KMS-11 (cell line): ENCODE measurements around the gene SH3BGRL2.

Source experiments
- H2AFZ ChIP-seq: fragments of 200-600 bp; sonication (generic); 2 replicates; pipeline ENCODE4 v1.6.1; 2016; ENCODE audit warnings: antibody characterized with exemption, mixed run types, low read depth
- H3K27ac ChIP-seq: fragments of 200-600 bp; sonication (generic); 2 replicates; pipeline ENCODE4 v1.6.1; 2016; ENCODE audit warnings: mild to moderate bottlenecking, mixed run types
- H3K27me3 ChIP-seq: fragments of 200-600 bp; sonication (generic); 2 replicates; pipeline ENCODE4 v1.6.1; 2017; ENCODE audit warnings: mild to moderate bottlenecking, low read depth, mixed run types, moderate library complexity; ENCODE audit not compliant: insufficient read depth
- H3K36me3 ChIP-seq: fragments of 200-600 bp; sonication (generic); 2 replicates; pipeline ENCODE4 v1.6.1; 2017; ENCODE audit warnings: mild to moderate bottlenecking, mixed run types; ENCODE audit not compliant: insufficient read depth
- H3K4me1 ChIP-seq: fragments of 200-600 bp; sonication (generic); 2 replicates; pipeline ENCODE4 v1.6.1; 2016; ENCODE audit warnings: mild to moderate bottlenecking, low read depth, mixed run types; ENCODE audit not compliant: poor library complexity, severe bottlenecking
- H3K4me2 ChIP-seq: fragments of 200-600 bp; sonication (generic); 2 replicates; pipeline ENCODE4 v1.7.0; 2016; ENCODE audit warnings: mild to moderate bottlenecking, mixed run types
- H3K4me3 ChIP-seq: fragments of 200-600 bp; sonication (generic); IDR thresholded peaks from 2 replicates; pipeline ENCODE4 v1.6.1; 2017; ENCODE audit warnings: low read depth, low read length, mixed read lengths; ENCODE audit not compliant: insufficient read depth
- H3K79me2 ChIP-seq: fragments of 200-600 bp; sonication (generic); 2 replicates; pipeline ENCODE4 v1.6.1; 2016; ENCODE audit warnings: low read depth, mixed run types; ENCODE audit not compliant: insufficient read depth
- H3K9ac ChIP-seq: fragments of 200-600 bp; sonication (generic); 2 replicates; pipeline ENCODE4 v1.6.1; 2016; ENCODE audit warnings: mild to moderate bottlenecking, mixed run types
- H4K20me1 ChIP-seq: fragments of 200-600 bp; sonication (generic); 2 replicates; pipeline ENCODE4 v1.6.1; 2016; ENCODE audit warnings: mild to moderate bottlenecking, mixed run types; ENCODE audit not compliant: insufficient read depth
- TF ChIP-seq, protein P1 (sequence below): fragments of 200-600 bp; sonication (generic); conservative IDR thresholded peaks from 2 replicates; pipeline ENCODE4 v1.6.1; 2017; ENCODE audit warnings: low read depth, mild to moderate bottlenecking, antibody characterized with exemption, low read length, moderate library complexity, mixed read lengths

SH3BGRL2 gene

DNA sequence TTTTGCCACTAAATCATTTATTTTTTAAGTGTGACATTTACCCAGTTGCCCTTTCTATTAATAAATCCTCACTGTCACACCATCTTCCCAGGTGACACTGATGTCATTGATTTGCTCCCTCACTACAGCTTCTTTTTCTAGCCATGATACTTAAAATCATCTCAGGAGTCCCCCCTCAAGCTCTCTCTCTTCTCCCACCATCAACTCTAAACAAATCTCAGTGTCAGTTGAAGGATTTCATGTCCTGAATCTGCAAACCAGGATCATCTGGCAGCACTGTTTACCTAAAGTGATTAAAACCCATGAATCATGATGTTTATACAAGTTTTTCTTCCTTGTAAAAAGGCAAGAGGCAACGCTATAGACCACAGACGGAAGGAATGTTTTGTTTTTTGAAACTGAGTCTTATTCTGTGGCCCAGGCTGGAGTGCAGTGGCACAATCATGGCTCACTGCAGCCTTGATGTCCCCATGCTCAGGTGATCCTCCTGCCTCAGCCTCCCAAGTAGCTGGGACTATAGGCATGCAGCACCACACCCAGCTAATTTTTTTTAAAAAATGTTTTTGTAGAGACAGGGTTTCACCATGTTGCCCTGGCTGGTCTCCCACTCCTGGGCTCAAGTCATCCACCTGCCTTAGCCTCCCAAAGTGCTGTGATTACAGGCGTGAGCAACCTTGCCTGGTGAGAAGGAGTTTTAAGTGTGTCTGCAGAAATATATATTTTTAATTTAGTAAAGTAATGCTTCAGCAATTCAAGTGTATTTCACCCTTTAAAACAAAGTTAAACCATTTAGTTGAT is 30.1 kb upstream of the SH3BGRL2 start:
- Histone ChIP-seq H3K4me2 (no peak overlapping the region), H2AFZ (no peak overlapping the region), H3K4me3 (no peak overlapping the region), H3K4me1 (peaks cover 15% of the 10 kb centered on the region), H3K27ac (no peak overlapping the region), H3K9ac (no peak overlapping the region), H3K27me3 (no peaks in the 10 kb centered on the region), H4K20me1 (no peaks in the 10 kb centered on the region), H3K36me3 (no peaks in the 10 kb centered on the region), H3K79me2 (no peaks in the 10 kb centered on the region)
- TF ChIP-seq, protein P1, sequence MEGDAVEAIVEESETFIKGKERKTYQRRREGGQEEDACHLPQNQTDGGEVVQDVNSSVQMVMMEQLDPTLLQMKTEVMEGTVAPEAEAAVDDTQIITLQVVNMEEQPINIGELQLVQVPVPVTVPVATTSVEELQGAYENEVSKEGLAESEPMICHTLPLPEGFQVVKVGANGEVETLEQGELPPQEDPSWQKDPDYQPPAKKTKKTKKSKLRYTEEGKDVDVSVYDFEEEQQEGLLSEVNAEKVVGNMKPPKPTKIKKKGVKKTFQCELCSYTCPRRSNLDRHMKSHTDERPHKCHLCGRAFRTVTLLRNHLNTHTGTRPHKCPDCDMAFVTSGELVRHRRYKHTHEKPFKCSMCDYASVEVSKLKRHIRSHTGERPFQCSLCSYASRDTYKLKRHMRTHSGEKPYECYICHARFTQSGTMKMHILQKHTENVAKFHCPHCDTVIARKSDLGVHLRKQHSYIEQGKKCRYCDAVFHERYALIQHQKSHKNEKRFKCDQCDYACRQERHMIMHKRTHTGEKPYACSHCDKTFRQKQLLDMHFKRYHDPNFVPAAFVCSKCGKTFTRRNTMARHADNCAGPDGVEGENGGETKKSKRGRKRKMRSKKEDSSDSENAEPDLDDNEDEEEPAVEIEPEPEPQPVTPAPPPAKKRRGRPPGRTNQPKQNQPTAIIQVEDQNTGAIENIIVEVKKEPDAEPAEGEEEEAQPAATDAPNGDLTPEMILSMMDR: no peak

DNA sequence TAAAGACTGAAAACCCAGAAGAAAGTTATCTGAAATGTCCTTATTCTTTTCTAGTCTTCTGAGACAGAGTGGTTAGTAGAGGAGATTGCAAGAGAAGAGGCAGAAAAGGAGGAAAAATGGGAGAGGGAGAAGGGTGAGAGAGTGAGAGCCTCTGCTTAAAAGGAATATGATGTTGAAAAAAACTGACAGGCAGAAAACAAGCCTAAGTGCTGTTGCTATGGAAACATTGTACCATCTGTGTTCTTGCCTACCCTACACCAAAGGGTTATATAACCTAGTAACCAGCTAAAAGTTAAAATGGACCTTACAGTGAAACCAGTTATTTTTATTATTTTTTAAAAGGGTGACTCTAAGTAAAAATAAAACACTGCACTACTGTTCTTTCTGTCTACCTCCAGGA is 28.3 kb upstream of the SH3BGRL2 start:
- TF ChIP-seq, protein P1: no peak
- no peaks in the 10 kb centered on the region for H3K79me2 ChIP-seq

DNA sequence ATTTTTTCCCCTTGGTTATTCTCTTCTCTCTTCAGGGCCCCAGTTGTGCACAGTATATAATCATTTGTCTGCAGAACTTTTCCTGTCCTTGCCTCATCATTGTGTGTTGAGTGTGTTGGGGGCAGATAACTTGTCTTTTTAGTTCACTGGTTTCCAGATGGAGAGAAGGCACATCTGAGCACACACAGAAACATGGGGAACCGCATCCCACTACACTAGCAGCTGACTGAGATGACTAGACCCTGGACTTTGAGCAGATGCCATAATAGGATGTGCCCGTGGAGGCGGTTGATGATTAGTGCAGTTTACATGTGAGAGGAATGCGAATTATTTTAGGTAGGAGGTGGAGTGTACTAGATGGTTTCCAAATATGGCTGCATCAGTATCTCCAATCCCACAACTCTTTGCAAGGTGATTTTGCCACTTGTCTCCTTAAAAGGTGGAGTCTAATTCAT is 26.5 kb upstream of the SH3BGRL2 start:
- Histone ChIP-seq H3K36me3 (no peaks in the 10 kb centered on the region), H4K20me1 (no peaks in the 10 kb centered on the region), H3K79me2 (no peaks in the 10 kb centered on the region), H3K27me3 (no peaks in the 10 kb centered on the region), H3K4me2 (no peak overlapping the region), H3K27ac (no peak overlapping the region), H3K4me1 (peaks cover 15% of the 10 kb centered on the region), H3K9ac (no peak overlapping the region), H3K4me3 (no peak overlapping the region), H2AFZ (no peak overlapping the region)
- TF ChIP-seq, protein P1: no peak

More for the DNA sequence above, 28.3 kb upstream of the SH3BGRL2 start:
- H3K27ac ChIP-seq: no peak overlapping the region
- H4K20me1 ChIP-seq: no peaks in the 10 kb centered on the region
- H2AFZ ChIP-seq: no peak overlapping the region
- H3K9ac ChIP-seq: no peak overlapping the region
- no peaks in the 10 kb centered on the region for H3K36me3 ChIP-seq
- H3K4me1 ChIP-seq: peaks cover 15% of the 10 kb centered on the region
- no peaks in the 10 kb centered on the region for H3K27me3 ChIP-seq
- H3K4me3 ChIP-seq: no peak overlapping the region
- H3K4me2 ChIP-seq: no peak overlapping the region

DNA sequence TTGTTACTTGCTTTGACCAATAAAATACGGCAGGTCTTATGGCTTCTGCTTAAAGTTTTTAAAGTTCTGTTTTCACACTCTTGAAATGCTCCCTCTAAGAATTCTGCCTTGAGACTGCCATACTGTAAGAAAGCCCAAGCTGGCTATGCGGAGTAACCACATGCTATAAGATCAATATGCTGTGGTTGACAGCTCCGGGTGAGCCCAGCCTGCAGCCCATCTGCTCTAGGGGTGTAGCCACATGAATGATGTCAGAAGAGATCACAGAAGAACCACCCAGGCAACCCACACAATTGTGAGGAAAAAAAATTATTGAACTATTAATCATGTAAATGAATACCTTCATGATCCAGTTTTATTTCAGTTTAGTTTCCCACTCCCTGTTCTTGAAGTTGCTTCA is 26.1 kb upstream of the SH3BGRL2 start:
- no peaks in the 10 kb centered on the region for H3K27me3 ChIP-seq
- no peak overlapping the region for H3K27ac ChIP-seq
- no peaks in the 10 kb centered on the region for H3K36me3 ChIP-seq
- H4K20me1 ChIP-seq: no peaks in the 10 kb centered on the region
- H3K9ac ChIP-seq: no peak overlapping the region
- H3K4me1 ChIP-seq: peaks cover 15% of the 10 kb centered on the region
- no peak overlapping the region for H2AFZ ChIP-seq
- no peak overlapping the region for H3K4me3 ChIP-seq
- TF ChIP-seq, protein P1: no peak
- H3K79me2 ChIP-seq: no peaks in the 10 kb centered on the region
- H3K4me2 ChIP-seq: no peak overlapping the region
